NB4 (cell line): ENCODE results near the gene OR10H5.

ENCODE experiments used
- CTCF ChIP-seq: IDR thresholded peaks from one replicate; pipeline ENCODE4 v1.5.1; 2012; ENCODE audit warnings: low read depth, low read length
- POLR2A ChIP-seq: IDR thresholded peaks from 2 replicates; pipeline ENCODE4 v1.6.1; 2011; ENCODE audit warnings: mild to moderate bottlenecking; ENCODE audit not compliant: insufficient read length; ENCODE audit errors: extremely low read depth

- TF ChIP-seq CTCF, result no peak
- no peak for TF ChIP-seq POLR2A
Measured at GRCh38 chr19:15840833-15841232, 53.4 kb downstream of the OR10H5 start.
